ENCODE results near the gene UNC5CL. TPM values are rescaled to one million over a fixed set of nuclear protein-coding genes. Genes with fewer than 3 reads are reported as not detected.

UNC5CL gene
- total RNA-seq, 1 donor from 2014 or later, result 0.53 TPM

DNA sequence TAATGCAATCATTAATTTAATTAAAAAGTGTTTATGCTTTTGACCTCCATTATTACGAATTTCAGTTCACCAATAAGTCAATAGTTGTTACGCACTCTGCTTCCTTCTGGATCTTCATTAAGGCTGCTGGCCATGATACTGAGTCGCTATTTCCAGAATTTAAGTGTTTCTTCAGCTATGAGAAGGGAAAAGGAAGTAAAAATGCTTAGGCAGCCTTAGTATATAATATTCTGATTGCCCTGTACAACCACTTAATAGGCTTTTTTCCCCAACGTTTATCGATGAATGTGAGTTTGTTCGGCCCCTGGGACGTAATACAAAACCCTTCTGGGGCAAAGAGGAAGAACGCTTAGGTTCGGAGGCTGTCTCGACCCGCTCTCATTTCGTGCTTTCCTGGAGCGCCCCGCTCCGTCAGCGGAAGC is 32.5 kb upstream of the UNC5CL start:
- peak overlapping the region; percentile 98 to 100 for H3K27ac ChIP-seq
- peaks cover 6 to 21% of the 10 kb centered on the region in 2 donors for H3K36me3 ChIP-seq
- H3K4me3 ChIP-seq, result peak overlapping the region; percentile 59 to 86
- no peak for DNase-seq (ENCODE audit: low spot score in 2 of 2)
- H3K27me3 ChIP-seq, result no peaks in the 10 kb centered on the region
- no peaks in the 10 kb centered on the region for H3K9me3 ChIP-seq
- intact Hi-C loops (cut with DNase I), result loop anchor here (5.0 to 10.0 kb wide), 7 partner anchors 174 to 1957 kb away; partner anchors contain the start of genes SAYSD1, TFEB and UBR2
- TF ChIP-seq, protein P1, sequence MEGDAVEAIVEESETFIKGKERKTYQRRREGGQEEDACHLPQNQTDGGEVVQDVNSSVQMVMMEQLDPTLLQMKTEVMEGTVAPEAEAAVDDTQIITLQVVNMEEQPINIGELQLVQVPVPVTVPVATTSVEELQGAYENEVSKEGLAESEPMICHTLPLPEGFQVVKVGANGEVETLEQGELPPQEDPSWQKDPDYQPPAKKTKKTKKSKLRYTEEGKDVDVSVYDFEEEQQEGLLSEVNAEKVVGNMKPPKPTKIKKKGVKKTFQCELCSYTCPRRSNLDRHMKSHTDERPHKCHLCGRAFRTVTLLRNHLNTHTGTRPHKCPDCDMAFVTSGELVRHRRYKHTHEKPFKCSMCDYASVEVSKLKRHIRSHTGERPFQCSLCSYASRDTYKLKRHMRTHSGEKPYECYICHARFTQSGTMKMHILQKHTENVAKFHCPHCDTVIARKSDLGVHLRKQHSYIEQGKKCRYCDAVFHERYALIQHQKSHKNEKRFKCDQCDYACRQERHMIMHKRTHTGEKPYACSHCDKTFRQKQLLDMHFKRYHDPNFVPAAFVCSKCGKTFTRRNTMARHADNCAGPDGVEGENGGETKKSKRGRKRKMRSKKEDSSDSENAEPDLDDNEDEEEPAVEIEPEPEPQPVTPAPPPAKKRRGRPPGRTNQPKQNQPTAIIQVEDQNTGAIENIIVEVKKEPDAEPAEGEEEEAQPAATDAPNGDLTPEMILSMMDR (IDR thresholded peaks at IDR 0.05), result no peak
- peaks cover 10 to 21% of the 10 kb centered on the region in 2 donors for H3K4me1 ChIP-seq

DNA sequence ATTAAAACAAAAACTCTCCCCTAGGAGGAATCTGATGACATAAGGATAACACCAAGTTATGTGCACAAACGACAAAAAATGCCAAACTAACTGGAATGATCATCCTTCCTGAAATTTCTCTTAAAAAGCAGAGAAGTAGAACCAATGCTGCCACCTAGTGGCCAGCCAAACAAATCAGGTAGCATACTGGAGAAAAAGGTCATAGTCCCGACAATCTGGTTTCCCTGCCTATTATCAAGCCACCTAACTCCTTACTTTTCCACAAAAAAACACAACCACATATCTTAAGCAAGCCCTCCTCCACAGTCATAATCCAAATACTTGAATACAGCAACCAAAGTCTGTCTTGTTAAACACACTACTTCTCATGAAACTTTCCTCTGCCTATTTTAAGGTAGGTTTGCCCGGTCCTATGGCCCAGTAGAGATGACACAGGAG is 27.9 kb upstream of the UNC5CL start:
- TF ChIP-seq, protein P1 (IDR thresholded peaks at IDR 0.05), result peak; percentile 65 to 79 (median 67)
- H3K4me1 ChIP-seq, result peaks cover 3 to 7% of the 10 kb centered on the region in 2 donors
- no peak overlapping the region for H3K4me3 ChIP-seq
- DNase-seq (ENCODE audit: low spot score in 2 of 2), result peak in 1 of 2 donors; percentile 87
- intact Hi-C loops (cut with DNase I), result loop anchor here (2.0 kb wide), 2 partner anchors 38 to 60 kb away; no protein-coding TSS in a partner anchor
- H3K27me3 ChIP-seq, result no peaks in the 10 kb centered on the region
- H3K36me3 ChIP-seq, result peaks cover 10 to 38% of the 10 kb centered on the region in 2 donors
- H3K9me3 ChIP-seq, result no peaks in the 10 kb centered on the region
- H3K27ac ChIP-seq, result no peak overlapping the region

DNA sequence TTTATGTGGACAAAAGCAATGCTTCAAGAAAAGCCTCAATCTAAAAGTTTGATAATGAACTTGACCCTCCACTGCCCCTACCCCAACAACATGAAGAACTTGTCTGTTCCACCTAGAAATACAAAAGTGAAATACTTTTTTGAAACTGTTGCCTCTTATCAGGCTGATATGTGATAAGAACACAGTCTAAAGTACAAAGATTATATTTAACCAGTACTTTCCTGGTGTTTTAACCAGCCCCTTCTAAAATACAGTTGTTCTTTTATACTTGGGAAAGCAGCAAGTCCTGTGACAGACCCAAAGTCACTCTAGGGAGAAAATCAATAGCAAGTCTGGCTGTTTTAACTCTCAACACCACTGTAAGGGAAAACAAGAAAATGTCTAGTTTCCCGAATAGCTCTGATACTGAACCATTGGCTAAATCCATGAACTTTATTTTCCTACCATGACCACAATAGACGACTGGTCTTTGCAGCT is 26.6 kb upstream of the UNC5CL start:
- DNase-seq (ENCODE audit: low spot score in 2 of 2), result no peak
- Histone ChIP-seq H3K4me3 (no peak overlapping the region), H3K27ac (no peak overlapping the region), H3K4me1 (peaks cover under 1 to 2% of the 10 kb centered on the region in 2 donors), H3K27me3 (no peaks in the 10 kb centered on the region), H3K36me3 (peaks cover 14 to 45% of the 10 kb centered on the region in 2 donors), H3K9me3 (no peaks in the 10 kb centered on the region)
- TF ChIP-seq, protein P1 (IDR thresholded peaks at IDR 0.05), result no peak
- intact Hi-C loops (cut with DNase I), result loop anchor here (2.0 kb wide), 2 partner anchors 37 to 59 kb away; no protein-coding TSS in a partner anchor

DNA sequence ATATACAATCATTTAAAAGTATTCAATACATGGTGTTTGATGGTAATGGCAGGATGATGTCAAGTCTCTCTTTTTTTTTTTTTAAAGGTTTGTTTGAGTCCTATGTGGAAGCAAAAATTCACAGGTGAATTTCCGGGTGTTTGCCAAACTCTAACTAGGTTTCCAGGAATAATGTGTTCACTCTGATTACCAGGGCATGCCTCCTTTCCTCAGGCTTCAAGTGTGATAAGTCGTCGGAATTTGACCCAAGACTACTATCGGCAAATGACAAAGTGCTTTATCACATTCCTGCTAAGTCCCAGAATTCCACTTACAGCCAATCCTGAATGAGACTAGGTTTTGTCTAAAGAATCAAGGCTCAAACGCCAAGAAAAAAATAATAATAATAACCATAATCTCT is 25.8 kb upstream of the UNC5CL start:
- DNase-seq (ENCODE audit: low spot score in 2 of 2), result no peak
- Histone ChIP-seq H3K27ac (no peak overlapping the region), H3K4me1 (no peaks in the 10 kb centered on the region), H3K9me3 (no peaks in the 10 kb centered on the region), H3K27me3 (no peaks in the 10 kb centered on the region), H3K4me3 (no peak overlapping the region), H3K36me3 (peaks cover 14 to 45% of the 10 kb centered on the region in 2 donors)
- TF ChIP-seq, protein P1 (IDR thresholded peaks at IDR 0.05), result no peak
- intact Hi-C loops (cut with DNase I), result no loop called here

DNA sequence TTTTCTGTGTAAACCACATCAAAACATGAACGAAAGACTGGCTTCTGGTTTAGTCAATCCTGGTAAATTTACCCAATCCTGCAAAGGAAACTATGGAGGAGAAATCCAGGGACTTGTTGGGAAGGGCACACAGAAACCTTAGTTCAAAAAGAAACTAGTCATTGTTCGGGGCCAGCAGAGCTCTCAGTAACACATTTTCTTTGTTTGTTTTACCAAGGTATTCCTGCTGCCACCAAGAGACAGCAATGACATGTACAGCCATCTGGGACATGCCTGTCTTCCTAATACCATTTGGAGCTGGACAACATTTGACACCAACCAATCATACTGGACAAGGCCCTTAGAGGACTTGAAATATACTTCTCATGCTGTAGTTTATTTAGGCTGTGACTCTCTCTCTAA is 24.9 kb upstream of the UNC5CL start:
- H3K27me3 ChIP-seq, result no peaks in the 10 kb centered on the region
- no peak overlapping the region for H3K27ac ChIP-seq
- no peaks in the 10 kb centered on the region for H3K4me1 ChIP-seq
- H3K9me3 ChIP-seq, result no peaks in the 10 kb centered on the region
- DNase-seq (ENCODE audit: low spot score in 2 of 2), result no peak
- intact Hi-C loops (cut with DNase I), result no loop called here
- no peak overlapping the region for H3K4me3 ChIP-seq
- peaks cover 14 to 39% of the 10 kb centered on the region in 2 donors for H3K36me3 ChIP-seq
- TF ChIP-seq, protein P1 (IDR thresholded peaks at IDR 0.05), result no peak

All from ascending aorta (tissue), 2 donors.